GM18511 (cell line): Measurements from ENCODE around the gene AURKA.
A peak's percentile ranks its signal among the peaks of the same experiment; 100 is the strongest.

ENCODE experiments used
- ATAC-seq: cut with Tn5 transposase; IDR thresholded peaks from one replicate; pipeline ENCODE4 v1.9.1; 2021; ENCODE audit warnings: mild to moderate bottlenecking, moderate library complexity; ENCODE audit not compliant: unreplicated experiment

Gene AURKA

GRCh38 chr20:56392132-56392880 is at the start of gene AURKA, which contains the start of gene CSTF1:
AURKA (minus strand) TSS chr20:56392215; CDS start chr20:56388197, 4,018 bp downstream.
CSTF1 (plus strand) TSS chr20:56392645; CDS start chr20:56395553, 2,908 bp downstream.
- ATAC-seq, result peak; percentile 92

DNA sequence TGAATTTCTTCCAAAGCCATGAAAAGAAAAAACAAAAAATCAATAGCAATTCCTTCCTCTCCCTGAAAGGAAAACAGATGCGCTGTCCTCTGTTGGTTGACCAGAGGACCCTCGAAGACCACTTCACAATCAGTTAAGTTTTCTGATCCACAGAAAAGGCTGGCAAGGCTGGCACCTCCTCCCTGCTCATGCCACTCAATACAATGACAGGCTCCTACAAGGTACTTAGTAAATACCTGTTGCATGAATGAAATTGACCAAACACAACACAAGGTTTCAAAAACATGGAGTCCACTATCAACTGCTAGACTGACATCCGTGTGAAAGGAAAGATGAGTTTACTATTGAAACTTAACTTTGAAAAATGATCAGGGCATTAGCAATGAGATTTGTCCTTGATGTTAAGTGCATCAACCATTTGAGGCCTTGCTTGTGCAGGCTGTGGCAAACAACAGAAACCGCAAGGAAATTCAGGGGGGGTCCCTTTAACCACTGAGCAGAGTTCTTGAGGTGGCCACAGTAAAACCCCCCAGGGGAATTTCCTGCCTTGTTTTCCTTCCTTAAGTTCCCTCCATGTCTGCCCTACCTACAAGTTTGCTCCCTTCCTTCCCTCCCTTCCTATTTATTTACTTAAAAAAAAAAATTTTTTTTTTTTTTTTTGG is 48.5 kb upstream of the AURKA start:
- peak; percentile 82 for ATAC-seq

DNA sequence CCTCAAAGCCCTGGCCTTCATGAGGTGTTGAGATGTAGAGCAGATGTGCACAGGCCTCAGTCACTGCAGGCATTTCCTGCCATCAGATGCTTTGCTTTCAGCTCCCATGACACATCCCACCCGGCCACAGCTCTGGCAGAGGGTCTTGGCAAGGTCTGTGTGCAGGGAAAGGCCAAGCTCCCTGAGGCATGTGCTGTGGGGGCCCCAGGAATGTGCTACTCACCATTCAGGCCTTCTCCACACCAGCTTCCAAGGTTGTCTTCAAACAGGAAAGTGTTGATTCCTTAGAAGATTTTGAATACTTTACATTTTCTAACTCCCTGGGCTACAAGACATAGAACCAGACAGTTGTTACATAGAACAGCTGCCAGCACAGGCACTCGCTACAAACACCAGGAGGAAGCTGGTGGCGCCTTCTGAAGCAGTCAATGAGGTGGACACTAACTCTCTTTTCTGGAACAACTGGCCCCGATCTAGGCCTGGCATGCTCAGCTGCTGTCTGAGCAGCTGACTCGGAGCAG is 47.8 kb upstream of the AURKA start:
- ATAC-seq, result peak; percentile 23

- ATAC-seq, result no peak
These were observed 46.3 kb upstream of the AURKA start for GRCh38 chr20:56438284-56438683.

- ATAC-seq, result no peak
These were observed 45.4 kb upstream of the AURKA start for GRCh38 chr20:56437196-56437960.

DNA sequence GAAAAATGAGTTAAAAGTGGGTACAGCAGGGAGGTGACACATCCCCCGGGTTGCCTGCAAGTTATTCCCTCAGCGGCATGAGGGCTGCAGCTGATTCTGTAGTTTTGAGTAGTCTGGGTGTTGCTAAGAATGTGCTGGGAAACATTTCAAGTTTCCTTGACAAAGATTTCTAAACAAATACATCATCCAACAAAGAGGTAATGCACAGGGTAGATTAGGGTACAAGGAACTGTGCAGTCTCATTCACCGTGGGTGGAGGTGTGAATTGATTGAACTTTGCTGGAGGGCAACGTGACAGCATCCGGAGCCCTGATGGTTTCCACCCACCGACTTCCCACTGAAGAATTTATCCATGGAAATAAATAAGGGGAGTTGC is 41.9 kb upstream of the AURKA start:
- no peak for ATAC-seq

- ATAC-seq, result no peak
These were observed 41.3 kb upstream of the AURKA start for GRCh38 chr20:56433221-56433879.

DNA sequence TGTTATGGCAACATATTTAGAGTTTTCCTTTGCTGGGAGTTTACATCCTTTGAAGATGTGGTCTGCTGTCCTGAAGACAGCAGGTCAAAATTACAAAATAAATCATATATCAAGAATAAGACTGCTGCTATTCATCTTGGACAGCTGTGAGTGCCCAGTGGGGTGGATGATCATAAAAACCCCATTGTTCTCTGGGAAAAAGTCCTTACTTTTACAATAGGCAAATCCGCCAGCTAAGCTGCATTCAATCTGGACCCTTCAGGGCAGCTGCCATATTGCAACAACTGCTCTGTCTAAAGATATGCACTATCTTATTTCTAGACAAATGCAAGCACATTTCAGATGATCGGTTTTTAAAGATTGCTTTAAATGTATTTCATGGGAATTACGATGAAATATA is 39.5 kb upstream of the AURKA start:
- no peak for ATAC-seq

DNA sequence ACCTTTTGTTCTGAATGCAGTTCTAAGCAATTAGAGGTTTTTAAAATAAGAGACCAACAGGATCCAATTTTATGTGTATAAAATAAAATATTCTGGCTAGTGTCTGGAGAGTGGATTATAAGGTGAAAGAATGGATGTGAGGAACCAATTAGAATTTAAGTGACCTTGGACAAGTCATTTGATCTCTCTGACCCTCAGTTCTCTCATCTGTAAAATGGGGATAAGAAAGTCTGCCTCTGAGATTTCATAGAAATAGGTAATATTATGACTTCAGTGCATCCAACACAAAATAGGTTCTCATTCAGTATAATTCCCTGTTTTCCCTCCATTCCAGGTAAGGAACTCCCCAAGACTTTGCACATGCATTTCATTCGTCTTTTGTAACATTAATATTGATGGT is 38.9 kb upstream of the AURKA start:
- ATAC-seq, result no peak

- ATAC-seq, result no peak
These were observed 38.4 kb upstream of the AURKA start for GRCh38 chr20:56430461-56430860.

DNA sequence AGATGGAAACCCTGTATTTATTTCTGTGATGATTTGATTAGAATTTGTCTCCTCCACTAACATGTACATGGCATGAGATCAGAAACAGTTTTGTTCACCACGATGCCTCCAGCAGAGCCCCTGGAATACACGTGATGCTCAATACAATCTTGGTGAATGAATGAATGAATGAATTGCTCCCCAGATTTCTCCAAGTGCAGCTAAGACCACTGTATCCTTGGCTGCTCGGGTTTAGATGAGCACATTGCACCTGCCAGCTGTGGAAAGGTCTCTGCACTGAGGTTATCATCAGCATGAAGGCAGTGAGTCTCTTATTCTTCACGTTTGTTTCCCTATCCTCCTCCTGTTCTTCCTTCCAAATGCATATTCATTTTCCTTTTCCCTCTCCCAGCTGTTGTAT is 37.9 kb upstream of the AURKA start:
- ATAC-seq, result peak; percentile 7

GRCh38 chr20:56429502-56429901 is 37.5 kb upstream of the AURKA start:
- peak; percentile 45 for ATAC-seq

- ATAC-seq, result no peak
These were observed 36.9 kb upstream of the AURKA start for GRCh38 chr20:56428881-56429280.

GRCh38 chr20:56428410-56428809 is 36.4 kb upstream of the AURKA start:
- no peak for ATAC-seq

DNA sequence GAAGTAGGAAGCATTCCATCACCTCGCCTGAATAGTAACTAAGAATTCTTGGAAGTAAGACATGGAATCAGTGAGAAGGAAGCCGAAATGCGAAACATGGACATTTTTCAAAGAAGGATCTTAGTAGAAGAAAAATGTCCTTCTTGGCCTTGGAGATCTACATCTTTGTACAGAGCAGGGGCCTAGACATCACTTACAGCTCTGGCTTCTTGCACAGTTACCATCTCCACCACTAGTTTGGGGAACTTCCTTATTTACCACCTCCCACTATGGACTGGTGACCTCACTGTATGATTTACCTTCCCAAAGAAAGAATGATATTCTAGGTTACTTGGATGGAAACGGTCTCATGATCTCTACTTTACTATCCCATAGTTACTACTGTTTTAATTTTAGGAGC is 35.8 kb upstream of the AURKA start:
- no peak for ATAC-seq

DNA sequence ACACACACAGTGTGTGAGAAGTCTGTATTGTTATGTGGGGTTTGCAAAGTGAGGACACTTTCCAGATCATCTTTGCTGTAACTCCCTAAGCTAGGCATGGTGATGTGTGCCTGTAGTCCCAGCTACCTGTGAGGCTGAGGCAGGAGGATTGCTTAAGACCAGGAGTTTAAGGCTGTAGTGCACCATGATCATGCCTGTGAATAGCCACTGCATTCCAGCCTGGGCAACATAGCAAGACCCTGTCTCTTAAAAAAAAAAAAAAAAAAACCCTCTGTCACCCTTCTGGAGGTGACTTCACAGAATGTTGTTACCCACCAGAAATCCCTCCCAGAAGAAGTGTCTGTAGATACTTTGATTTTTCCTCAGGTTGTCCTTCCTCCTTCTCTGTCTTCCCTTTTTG is 34.9 kb upstream of the AURKA start:
- no peak for ATAC-seq

GRCh38 chr20:56426026-56426425 is 34.0 kb upstream of the AURKA start:
- ATAC-seq, result no peak

DNA sequence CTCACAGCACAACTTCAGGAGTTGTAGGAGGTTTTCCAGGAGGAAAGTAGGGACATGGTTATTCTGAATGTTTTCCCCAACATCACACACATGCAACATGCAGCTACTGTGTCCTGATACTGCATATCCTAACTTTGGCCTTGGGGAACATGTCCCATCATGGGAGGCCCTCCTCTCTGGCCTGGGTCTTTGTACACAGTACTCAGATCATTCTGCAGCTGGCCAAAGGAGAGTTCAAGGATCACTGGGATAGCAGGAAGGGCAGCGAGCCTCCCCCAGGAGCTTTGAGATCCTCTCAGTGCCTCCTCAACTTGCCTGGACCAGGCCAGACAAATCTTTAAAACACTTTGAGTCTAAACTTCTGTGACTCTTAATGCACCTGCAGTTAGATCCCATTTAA is 32.9 kb upstream of the AURKA start:
- ATAC-seq, result no peak

DNA sequence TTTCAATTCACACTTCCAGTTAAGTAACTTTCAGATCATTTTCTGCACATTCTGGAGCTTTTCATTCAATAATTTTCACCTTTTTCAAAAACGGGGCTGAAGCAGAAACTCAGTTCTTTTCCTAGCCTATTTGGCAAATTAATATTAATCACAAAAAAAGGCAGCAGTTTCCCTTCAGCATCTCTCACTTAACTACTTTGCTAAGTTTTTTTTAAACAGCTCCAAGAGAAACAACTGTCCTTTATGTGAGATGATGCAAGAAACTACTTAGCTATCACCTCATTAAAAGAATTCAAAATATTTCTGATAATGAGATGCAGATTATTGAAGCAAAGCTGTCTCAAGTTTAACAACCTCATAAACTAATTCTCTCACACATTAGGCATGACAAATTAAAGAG is 31.9 kb upstream of the AURKA start:
- ATAC-seq, result no peak

DNA sequence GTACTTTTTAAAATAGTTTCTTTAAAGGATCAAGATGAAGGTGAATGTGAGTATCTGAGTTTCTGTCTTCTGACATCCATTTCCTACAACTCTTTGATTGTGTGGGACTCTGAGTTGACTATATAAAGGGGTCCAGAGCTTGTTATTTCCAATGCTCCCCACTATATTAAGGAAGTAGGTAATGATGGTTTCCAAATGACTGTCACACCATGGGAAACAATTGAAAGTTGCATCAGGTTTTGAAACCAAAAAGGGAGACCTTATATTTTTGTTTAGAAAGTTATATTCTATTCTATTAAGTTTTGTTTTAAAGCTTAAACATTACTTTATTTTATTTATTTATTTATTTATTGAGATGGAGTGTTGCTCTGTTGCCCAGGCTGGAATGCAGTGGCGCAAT is 31.2 kb upstream of the AURKA start:
- no peak for ATAC-seq

- no peak for ATAC-seq
These were observed 30.8 kb upstream of the AURKA start for GRCh38 chr20:56422824-56423189.
